HCEC 1CT (cell line): ENCODE data around the gene PIAS2.
"Not testable (repeated sequence)": the region's sequence is repeated elsewhere in the genome, so short reads cannot be mapped to it uniquely, and the experiment has no call there.

Experiments used
- DNase-seq: peaks from one replicate; pipeline ENCODE4 v3.0.0-alpha.2; 2017

Gene PIAS2

DNA sequence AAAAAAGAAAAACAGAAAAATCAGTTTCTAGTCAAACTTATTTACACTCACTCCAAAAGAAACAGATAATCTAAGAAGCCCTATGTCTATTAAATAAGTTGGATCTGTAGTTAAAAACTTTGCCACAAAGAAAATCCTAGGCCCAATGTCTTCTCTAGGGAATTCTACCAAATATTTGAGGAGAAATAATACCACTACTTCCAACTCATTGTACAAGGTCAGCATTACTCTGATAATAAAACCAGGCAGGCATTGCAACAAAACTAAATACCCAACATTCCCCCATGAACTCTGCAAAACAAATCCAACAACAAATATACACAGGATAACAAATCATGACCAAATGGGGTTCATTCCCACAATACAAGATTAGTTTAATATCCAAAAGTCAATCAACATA is 86.7 kb downstream of the PIAS2 start:
- DNase-seq, result no peak

DNA sequence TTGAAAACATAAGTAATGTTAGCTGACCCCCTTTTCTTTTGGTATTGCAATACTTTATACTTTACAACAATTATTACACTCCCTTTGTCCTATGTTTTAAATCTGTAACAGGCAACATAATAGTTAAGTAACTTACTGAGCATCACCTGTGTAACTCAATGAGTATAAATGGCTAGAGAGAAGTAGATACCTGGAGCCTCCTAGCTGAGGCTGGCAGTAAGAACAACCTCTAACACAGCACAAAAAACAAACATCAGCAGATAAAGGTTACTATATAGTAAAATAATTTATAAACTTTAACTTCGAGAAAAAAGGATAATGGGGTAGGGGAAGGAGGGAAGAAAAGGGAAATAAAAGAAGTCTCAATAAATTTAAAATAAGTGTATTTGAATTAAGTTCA is 87.4 kb downstream of the PIAS2 start:
- no peak for DNase-seq

DNA sequence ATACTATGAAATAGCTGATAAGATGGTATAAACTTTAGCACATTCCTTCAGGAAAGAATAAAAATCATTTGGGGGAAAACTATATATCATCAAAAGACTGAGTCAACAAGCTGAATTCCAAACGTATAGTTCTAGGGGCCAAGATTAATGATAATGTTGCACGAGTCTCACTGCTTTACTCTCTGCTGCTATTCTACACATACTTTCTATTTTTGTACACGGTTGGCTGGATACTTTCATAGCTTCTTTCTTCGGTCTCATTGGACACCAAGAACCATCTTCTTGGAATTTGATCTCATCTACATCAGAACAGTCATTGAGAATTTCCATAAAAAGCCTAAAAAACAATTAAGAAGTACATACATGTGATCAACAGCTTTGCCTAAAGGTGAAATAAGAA is 87.8 kb downstream of the PIAS2 start:
- DNase-seq, result no peak

GRCh38 chr18:46821856-46822711 is 95.2 kb downstream of the PIAS2 start:
- no peak for DNase-seq

- no peak for DNase-seq
Observed at GRCh38 chr18:46820863-46821262, 96.4 kb downstream of the PIAS2 start.

DNA sequence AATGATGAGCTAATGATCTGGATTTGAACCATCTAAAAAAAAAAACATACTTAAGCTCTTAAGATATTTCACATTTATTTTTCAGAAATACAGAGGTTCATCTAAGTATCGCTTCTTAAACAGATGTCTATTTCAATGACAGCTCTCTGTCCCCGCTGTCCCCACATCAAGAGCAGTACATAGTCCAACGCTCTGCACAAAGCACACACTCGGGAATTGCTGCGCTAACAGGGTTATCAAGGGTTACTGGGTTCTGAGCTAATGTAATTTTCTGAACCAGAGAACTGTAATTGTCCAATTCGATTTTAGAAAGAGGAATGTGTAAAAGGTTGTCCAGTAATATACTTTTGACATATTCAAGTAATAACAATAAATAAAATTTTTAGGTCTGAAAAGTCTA is 101.6 kb downstream of the PIAS2 start:
- no peak for DNase-seq

DNA sequence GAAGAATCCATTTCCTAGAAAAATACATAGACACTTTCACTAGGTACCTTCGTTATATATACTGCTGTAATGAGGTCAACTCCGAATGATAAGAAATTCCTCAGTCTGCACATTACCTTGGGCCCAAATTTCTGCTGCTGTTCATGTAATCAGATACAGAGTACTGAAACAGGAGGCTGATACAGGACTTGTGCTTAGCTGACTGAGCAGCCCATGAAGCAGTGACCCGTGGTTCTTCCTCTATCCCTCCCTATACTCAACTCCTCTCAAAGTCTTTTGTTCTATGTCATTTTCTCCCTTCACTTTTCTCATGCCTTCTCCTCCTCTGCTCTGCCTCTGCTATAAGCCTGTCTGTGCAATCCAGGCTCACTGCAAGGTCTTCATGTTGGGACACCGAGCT is 102.9 kb downstream of the PIAS2 start:
- DNase-seq, result no peak

DNA sequence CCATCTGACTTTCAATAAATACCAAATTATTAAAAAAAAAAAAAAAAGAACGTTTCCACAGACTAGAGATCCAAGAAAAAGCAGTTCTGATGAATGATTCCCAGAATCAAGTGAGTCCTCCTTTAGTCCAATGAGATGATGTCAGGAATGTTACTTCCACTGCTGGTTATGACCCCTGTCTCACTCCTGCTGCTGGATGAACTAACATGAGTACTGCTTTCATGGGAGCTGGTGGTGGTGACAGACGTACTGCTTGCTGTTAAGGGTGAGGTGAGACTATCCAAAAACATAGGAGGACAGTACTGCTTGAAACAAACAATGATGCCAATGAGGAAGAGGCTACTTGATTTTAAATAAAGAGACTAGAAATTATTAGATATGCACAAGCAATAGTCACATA is 105.0 kb downstream of the PIAS2 start:
- no peak for DNase-seq

DNA sequence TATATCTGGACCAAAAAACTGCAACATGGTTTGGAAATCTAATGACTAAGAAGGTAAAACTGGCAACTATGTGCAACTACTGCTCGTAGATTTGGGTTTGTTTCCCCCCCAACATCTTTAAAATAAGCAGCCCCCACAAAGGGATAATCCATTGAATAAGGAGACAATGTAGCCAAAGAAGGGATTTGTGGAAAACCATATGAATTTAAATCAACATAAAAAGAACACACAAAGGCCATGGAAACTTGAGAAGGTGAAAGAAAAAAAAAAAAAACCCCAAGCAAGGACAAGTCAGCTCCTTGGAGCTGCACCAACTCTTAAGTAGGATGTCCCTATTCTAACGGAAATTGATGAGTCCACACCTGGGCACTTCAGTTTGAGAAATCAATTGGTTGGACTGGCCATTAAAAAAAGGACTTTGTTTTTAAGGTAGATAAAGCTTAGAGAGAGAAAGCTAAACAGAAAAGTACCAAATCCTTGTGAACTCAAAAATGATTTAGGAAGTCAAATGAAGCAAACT is 106.8 kb downstream of the PIAS2 start:
- no peak for DNase-seq

- no peak for DNase-seq
Observed at GRCh38 chr18:46809145-46809544, 108.2 kb downstream of the PIAS2 start.

DNA sequence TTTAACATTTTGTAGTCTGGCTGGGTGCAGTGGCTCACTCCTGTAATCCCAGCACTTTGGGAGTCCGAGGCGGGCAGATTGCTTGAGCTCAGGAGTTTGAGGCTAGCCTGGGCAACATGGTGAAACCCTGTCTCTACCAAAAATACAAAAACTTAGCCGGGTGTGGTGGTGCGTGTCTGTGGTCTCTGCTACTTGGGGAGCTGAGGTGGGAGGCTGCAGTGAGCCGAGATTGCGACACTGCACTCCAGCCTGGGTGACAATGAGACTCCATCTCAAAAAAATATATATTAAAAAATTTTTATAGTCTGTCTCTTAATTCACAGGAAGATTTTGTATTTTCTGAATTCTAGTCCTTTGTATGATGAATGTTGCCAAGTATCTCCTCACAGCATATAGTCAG is 121.4 kb downstream of the PIAS2 start:
- DNase-seq, result not testable (repeated sequence)

- no peak for DNase-seq
Observed at GRCh38 chr18:46794607-46795006, 122.7 kb downstream of the PIAS2 start.

- DNase-seq, result no peak
Observed at GRCh38 chr18:46793565-46793964, 123.7 kb downstream of the PIAS2 start.

DNA sequence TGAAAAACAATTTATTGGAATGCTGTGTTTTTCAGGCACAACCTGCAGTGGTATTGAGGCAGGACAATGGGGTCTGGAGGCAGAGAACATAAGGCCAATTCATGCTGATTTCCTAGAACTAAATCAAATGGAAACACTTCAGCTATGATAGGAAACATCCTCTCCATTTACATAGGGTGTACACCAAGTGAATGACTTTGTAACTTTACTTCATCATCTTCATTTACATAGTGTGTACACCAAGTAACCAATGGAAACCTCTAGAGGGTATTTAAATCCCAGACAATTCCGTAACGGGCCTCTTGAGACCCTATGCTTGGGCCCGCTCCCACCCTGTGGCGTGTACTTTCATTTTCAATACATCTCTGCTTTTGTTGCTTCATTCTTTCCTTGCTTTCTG is 128.2 kb downstream of the PIAS2 start:
- DNase-seq, result no peak

DNA sequence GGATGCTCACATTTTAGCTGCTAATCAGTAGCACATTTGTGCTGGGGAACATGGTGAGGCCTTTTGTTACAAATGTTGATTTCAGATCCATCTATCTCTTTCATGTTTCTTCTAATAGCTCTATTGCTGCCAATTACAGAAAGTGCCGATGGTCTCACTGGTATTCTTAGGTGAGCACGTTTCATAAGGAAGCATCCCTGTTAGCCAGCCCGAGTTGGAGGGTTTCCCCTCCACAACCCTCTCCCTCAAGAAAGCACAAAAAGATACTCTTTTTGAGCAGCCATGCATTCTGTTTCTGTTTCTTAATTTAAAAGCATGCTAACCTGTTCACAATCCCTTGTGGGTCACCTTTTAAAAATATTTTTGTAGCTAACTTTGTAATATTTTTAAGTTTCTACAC is 129.6 kb downstream of the PIAS2 start:
- DNase-seq, result no peak

- DNase-seq, result peak; percentile 8
Observed at GRCh38 chr18:46772357-46772756, 144.9 kb downstream of the PIAS2 start.

DNA sequence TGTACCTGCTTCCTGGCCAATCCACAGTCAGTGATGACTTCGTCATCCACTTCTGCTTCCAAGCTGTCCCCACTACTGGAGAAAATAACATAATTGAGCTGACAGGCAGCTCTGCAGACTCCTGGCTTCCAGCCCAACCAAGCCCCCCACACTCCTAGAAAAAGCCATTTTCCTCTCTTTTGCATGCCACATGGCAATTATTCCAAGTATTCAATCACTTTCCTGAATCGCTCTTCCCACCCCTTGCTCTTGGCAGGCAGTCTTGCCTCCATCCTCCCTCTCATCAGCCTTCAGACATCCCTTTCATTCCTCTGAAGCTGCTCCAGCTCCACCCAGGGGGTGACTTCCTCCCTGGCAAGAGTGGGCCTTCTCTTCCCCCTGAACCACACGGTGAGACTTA is 146.2 kb downstream of the PIAS2 start:
- no peak for DNase-seq

DNA sequence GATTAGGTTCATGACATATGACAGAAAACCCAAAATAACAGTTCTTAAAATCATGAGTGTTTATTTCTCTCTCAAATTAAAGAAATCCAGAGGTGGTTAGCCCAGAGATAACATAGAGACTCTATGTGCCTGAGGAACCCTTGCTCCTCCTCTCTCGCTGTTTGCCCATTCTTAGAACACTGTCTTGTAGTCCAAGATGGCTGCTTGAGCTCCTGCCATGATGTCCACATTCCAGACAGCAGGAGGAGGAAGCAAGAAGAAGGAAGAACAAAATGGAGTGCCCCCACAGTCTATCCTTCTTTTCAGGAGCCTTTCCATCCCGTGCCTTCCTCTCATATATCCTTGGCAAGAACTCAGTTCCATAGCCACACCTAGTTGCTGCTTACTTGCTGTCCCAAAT is 146.6 kb downstream of the PIAS2 start:
- no peak for DNase-seq

GRCh38 chr18:46768166-46768921 is 149.0 kb downstream of the PIAS2 start:
- DNase-seq, result no peak

- no peak for DNase-seq
Observed at GRCh38 chr18:46767217-46767616, 150.1 kb downstream of the PIAS2 start.

GRCh38 chr18:46764586-46764985 is 152.7 kb downstream of the PIAS2 start:
- DNase-seq, result no peak

DNA sequence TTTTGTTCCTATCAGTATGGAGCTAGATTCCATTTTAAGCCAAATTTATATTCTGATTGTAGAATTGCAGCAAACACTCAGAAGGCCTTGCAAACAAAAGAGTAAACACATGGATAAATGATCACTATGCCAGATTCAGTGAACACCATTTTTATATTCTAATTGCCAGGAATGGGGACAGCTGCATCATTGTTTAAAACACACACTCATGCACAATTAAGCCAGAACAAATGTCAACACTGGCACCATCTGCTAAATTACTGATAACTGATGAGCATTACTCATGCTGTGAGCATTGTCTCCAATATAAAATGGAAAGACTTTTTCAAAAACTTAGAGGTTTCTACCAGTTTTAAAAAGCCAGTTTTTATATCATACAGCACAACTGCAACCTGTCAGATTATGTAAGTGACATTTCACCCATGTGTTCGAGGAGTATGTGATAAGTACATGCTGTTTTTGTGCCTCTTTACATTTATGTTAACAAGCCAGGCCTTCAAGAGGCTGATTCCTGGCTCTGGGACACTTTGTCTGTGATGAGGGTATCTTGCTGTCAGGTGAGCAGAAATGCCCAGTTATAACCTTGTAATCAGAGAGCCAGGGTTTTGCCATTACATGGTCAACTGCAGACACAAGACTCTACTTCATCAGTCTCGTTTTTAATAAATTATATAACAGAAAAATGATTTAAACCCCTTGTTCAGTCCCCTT is 156.1 kb downstream of the PIAS2 start:
- no peak for DNase-seq

DNA sequence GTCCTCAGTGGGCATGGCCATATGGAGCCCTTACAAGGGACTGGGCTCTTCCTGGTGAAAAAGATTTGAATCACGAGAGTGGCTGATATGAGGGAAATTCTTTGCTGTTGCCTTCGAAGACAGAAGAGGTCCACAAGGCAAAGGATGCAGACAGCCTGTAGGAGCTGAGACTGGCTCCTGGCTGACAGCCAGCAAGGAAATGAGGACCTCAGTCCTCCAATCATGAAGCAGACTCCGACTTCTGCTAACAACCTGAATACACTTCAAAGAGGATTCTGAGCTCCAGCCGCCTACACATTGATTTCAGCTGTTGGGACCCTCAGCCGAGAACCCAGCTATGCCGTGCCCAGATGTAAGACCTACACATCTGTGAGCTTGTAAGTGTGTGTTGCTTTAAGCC is 157.4 kb downstream of the PIAS2 start:
- no peak for DNase-seq
